Measurements from ENCODE around the gene OLFML1.

DNA sequence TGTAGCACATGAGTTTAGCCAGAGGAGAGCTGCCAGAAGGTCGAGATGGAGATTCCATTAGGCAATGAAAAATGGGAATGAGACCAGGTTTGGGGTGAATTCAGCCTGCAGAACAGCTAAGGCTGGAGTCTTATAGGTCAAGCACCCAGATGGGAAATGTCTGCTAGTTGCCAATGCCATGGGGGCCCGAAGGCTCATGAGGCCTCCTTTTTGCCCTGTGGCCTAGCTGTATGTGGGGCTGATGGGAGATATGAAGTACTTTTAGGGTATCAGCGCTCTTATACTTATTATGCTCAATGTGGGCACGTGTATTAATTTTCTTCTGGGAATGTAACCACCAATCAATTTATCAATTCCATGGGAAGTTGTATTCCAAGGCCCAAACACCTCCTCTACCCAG, 37.2 kb downstream of the OLFML1 start:
- TF ChIP-seq ZNF274 (IDR thresholded peaks at IDR 0.05; ENCODE audit: insufficient read depth, insufficient read length) (no peak), BHLHE40 (IDR thresholded peaks at IDR 0.05; ENCODE audit: borderline replicate concordance in 1 of 2, low read depth in 2 of 2, low read length in 1 of 2) (no peak), PML (IDR thresholded peaks at IDR 0.05; ENCODE audit: low read length) (no peak), RAD21 (IDR thresholded peaks at IDR 0.05; ENCODE audit: insufficient read depth, low read depth, low read length) (no peak), CREM (IDR thresholded peaks at IDR 0.05; ENCODE audit: low read depth) (no peak), SMC3 (IDR thresholded peaks at IDR 0.05; ENCODE audit: borderline replicate concordance, low read length) (no peak), MTA3 (IDR thresholded peaks at IDR 0.05; ENCODE audit: borderline replicate concordance, low read length) (no peak), FOXM1 (IDR thresholded peaks at IDR 0.05; ENCODE audit: low read depth, low read length) (no peak), PAX8 (IDR thresholded peaks at IDR 0.05) (no peak), CEBPB (IDR thresholded peaks at IDR 0.05; ENCODE audit: borderline replicate concordance in 1 of 2, low read depth in 2 of 2, low read length in 2 of 2) (no peak)
- TF ChIP-seq, protein P1, sequence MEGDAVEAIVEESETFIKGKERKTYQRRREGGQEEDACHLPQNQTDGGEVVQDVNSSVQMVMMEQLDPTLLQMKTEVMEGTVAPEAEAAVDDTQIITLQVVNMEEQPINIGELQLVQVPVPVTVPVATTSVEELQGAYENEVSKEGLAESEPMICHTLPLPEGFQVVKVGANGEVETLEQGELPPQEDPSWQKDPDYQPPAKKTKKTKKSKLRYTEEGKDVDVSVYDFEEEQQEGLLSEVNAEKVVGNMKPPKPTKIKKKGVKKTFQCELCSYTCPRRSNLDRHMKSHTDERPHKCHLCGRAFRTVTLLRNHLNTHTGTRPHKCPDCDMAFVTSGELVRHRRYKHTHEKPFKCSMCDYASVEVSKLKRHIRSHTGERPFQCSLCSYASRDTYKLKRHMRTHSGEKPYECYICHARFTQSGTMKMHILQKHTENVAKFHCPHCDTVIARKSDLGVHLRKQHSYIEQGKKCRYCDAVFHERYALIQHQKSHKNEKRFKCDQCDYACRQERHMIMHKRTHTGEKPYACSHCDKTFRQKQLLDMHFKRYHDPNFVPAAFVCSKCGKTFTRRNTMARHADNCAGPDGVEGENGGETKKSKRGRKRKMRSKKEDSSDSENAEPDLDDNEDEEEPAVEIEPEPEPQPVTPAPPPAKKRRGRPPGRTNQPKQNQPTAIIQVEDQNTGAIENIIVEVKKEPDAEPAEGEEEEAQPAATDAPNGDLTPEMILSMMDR (IDR thresholded peaks at IDR 0.05 in 2 of 3, conservative IDR thresholded peaks at IDR 0.05 in 1 of 3; ENCODE audit: control insufficient read depth in 2 of 3, extremely low read depth in 1 of 3, insufficient read depth in 1 of 3, low read depth in 3 of 3, low read length in 3 of 3): no peak
- TF ChIP-seq, protein P2, sequence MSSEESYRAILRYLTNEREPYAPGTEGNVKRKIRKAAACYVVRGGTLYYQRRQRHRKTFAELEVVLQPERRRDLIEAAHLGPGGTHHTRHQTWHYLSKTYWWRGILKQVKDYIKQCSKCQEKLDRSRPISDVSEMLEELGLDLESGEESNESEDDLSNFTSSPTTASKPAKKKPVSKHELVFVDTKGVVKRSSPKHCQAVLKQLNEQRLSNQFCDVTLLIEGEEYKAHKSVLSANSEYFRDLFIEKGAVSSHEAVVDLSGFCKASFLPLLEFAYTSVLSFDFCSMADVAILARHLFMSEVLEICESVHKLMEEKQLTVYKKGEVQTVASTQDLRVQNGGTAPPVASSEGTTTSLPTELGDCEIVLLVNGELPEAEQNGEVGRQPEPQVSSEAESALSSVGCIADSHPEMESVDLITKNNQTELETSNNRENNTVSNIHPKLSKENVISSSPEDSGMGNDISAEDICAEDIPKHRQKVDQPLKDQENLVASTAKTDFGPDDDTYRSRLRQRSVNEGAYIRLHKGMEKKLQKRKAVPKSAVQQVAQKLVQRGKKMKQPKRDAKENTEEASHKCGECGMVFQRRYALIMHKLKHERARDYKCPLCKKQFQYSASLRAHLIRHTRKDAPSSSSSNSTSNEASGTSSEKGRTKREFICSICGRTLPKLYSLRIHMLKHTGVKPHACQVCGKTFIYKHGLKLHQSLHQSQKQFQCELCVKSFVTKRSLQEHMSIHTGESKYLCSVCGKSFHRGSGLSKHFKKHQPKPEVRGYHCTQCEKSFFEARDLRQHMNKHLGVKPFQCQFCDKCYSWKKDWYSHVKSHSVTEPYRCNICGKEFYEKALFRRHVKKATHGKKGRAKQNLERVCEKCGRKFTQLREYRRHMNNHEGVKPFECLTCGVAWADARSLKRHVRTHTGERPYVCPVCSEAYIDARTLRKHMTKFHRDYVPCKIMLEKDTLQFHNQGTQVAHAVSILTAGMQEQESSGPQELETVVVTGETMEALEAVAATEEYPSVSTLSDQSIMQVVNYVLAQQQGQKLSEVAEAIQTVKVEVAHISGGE (CRISPR knock-in tag; IDR thresholded peaks at IDR 0.05): no peak
